ENCODE results near the gene ZBTB45. TPM values are rescaled to one million over a fixed set of nuclear protein-coding genes. Genes with fewer than 3 reads are reported as not detected.

The ZBTB45 gene
- total and polyA plus RNA-seq, 9 of the 15 experiments (the other 6 are each of a cell fraction or from before 2014, with no cell fraction given) = 0.08 to 16.1 (median 1.8) TPM

DNA sequence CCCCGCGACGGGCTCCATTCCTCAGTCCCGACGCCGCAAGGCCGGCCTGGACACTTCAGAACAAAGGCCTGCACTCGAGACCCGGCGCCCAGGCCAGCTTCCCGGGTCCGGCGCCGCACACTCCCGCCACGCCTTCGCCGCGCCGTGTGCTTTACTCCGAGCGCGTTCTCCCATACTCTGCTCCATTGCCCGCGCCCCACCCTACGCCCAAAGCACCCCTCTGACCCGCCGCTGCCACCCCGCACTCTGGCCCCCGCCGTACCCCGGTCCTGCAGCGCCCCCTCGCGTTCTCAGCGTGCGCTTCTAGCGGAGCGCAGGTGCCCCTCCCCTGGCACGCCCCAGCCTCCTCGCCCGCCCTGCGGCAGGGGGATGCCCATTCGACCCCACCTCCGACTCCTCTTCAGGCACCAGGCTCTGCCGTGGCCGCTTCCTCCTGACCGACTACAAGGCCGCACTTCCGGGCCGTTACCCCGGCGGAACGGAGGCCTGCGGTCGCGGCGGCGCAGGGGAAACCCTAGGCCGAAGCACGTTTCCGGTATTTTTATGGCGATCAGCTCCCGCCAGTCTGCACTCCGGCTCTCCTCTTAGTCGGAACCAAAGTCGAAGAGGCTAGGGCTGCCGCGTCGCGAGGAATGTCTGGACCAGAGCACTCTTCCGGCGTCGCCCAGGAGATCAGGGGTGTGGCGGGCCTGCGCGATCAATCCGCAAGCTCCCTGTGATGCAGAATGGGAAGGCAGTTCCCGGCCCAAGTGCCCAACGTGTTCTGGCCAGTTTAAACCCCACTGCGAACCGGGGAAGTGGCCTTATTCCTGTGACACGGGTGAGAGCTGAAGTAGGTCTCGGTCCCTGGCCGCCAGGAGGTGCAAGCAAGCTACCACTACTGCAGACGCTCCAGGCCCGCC lies at the start of gene ZBTB45 (continued):
- TF ChIP-seq ZNF407 (IDR thresholded peaks at IDR 0.05; ENCODE audit: low read depth) (peak; percentile 24; the same call in 1 of the 2 replicates), AFF1 (IDR thresholded peaks at IDR 0.05; ENCODE audit: low read depth in 1 of 2, partially characterized antibody in 2 of 2) (peak; percentile 53 to 86), NFYB (IDR thresholded peaks at IDR 0.05; ENCODE audit: extremely low read depth, insufficient read length) (no peak), POLR3G (IDR thresholded peaks at IDR 0.05; ENCODE audit: extremely low read depth, insufficient read length, insufficient replicate concordance) (no peak), THRAP3 (IDR thresholded peaks at IDR 0.05; ENCODE audit: borderline replicate concordance) (peak; percentile 94; the same call in 1 of the 2 replicates), ASH1L (IDR thresholded peaks at IDR 0.05; ENCODE audit: borderline replicate concordance, low read depth, partially characterized antibody) (no peak), HMG20B (CRISPR knock-in tag; IDR thresholded peaks at IDR 0.05) (no peak), MITF (IDR thresholded peaks at IDR 0.05) (no peak), RBM14 (IDR thresholded peaks at IDR 0.05; ENCODE audit: borderline replicate concordance, insufficient read depth, low read depth, low read length) (0 out of 2 replicates have a peak, but pooled peaks have one; percentile 25), CBFA2T3 (IDR thresholded peaks at IDR 0.05) (peak; percentile 34), SRSF3 (IDR thresholded peaks at IDR 0.05; ENCODE audit: insufficient read depth, low read length) (no peak), IFI16 (CRISPR knock-in tag; IDR thresholded peaks at IDR 0.05) (0 out of 2 replicates have a peak, but pooled peaks have one; percentile 21)

Data from K562 (cell line).